H1 (cell line): Measurements from ENCODE around the gene DIPK2A. TPM values are rescaled to one million over a fixed set of nuclear protein-coding genes. Genes with fewer than 3 reads are reported as not detected.

ENCODE experiments used
- CTCF ChIA-PET: fragments of 300-600 bp; sonication (Branson Sonifier 250); formaldehyde crosslinking; loops from one replicate; lab custom pipeline; 2021; ENCODE audit not compliant: partially characterized antibody; lab: Charles Lee
- POLR2A ChIA-PET: fragments of 300-600 bp; sonication (Branson Sonifier 250); formaldehyde crosslinking; loops from one replicate; lab custom pipeline; 2021; ENCODE audit warnings: inconsistent platforms; ENCODE audit not compliant: partially characterized antibody; lab: Charles Lee
- DNase-seq, 2 experiments: peaks; one replicate each; pipeline versions ENCODE4 v3.0.0 to v3.0.0-alpha.2; 2010 to 2022; ENCODE audit warnings: low spot score in 2 of 2, low read depth in 1 of 2, mixed read lengths in 1 of 2
- FAIRE-seq: peaks from 2 replicates; lab custom pipeline; 2011; peaks lifted over from hg19 to GRCh38; lab: Jason Lieb, UNC
- H2AFZ ChIP-seq: 2 replicates; pipeline ENCODE4 v1.8.1; 2012; ENCODE audit warnings: low read length, inconsistent platforms
- H2AK5ac ChIP-seq: 2 replicates; pipeline ENCODE4 v1.6.1; 2013; ENCODE audit warnings: low read depth, low read length
- H2BK120ac ChIP-seq: replicated peaks from 2 replicates; pipeline ENCODE3; 2013; ENCODE audit warnings: low read depth, low read length, inconsistent platforms
- H2BK12ac ChIP-seq: 2 replicates; pipeline ENCODE4 v1.6.1; 2013; ENCODE audit warnings: low read depth, low read length
- H2BK15ac ChIP-seq: 2 replicates; pipeline ENCODE4 v1.6.1; 2013; ENCODE audit warnings: low read length
- H2BK20ac ChIP-seq: 2 replicates; pipeline ENCODE4 v1.6.1; 2013; ENCODE audit warnings: low read length
- H2BK5ac ChIP-seq: 2 replicates; pipeline ENCODE4 v1.6.1; 2013; ENCODE audit warnings: low read depth, low read length
- H3K14ac ChIP-seq: 2 replicates; pipeline ENCODE4 v1.6.1; 2013; ENCODE audit warnings: inconsistent platforms; ENCODE audit not compliant: insufficient read length
- H3K18ac ChIP-seq: 2 replicates; pipeline ENCODE4 v1.6.1; 2013; ENCODE audit warnings: low read length; ENCODE audit errors: extremely low read depth
- H3K23ac ChIP-seq: 2 replicates; pipeline ENCODE4 v1.6.1; 2013; ENCODE audit warnings: inconsistent platforms; ENCODE audit not compliant: insufficient read length
- H3K23me2 ChIP-seq: 2 replicates; pipeline ENCODE4 v1.6.1; 2013; ENCODE audit warnings: low read depth, low read length
- H3K27ac ChIP-seq: 2 replicates; pipeline ENCODE4 v1.6.1; 2011; ENCODE audit warnings: low read depth, low read length, inconsistent platforms
- H3K27me3 ChIP-seq, 4 experiments: replicated peaks in 1 of 4; 1 replicate in 1 of 4; 2 replicates in 3 of 4; pipeline versions ENCODE4 v1.6.1 to v1.8.1; 2011 to 2013; ENCODE audit warnings: low read length in 3 of 4, mild to moderate bottlenecking in 3 of 4, inconsistent platforms in 2 of 4, mixed read lengths in 2 of 4, moderate library complexity in 1 of 4; ENCODE audit not compliant: control insufficient read depth in 3 of 4, insufficient read depth in 3 of 4; ENCODE audit errors: extremely low read depth in 1 of 4
- H3K36me3 ChIP-seq, 4 experiments: 2 replicates each; pipeline versions ENCODE4 v1.6.1 to v1.8.1; 2011 to 2013; ENCODE audit warnings: mild to moderate bottlenecking in 4 of 4, low read length in 3 of 4, moderate library complexity in 2 of 4, control low read depth in 1 of 4, inconsistent platforms in 1 of 4; ENCODE audit not compliant: insufficient read depth in 4 of 4, control insufficient read depth in 2 of 4
- H3K4ac ChIP-seq: replicated peaks from 2 replicates; pipeline ENCODE3; 2013; ENCODE audit warnings: low read length, low read depth, mixed read lengths, inconsistent platforms; ENCODE audit not compliant: insufficient read length
- H3K4me1 ChIP-seq, 4 experiments: replicated peaks in 1 of 4; 1 replicate in 1 of 4; 2 replicates in 3 of 4; pipeline versions ENCODE4 v1.6.1 to v1.8.1; 2011 to 2013; ENCODE audit warnings: low read length in 3 of 4, inconsistent platforms in 2 of 4, mixed read lengths in 1 of 4; ENCODE audit not compliant: insufficient read depth in 4 of 4, control insufficient read depth in 3 of 4
- H3K4me2 ChIP-seq, 2 experiments: 2 replicates each; pipeline versions ENCODE4 v1.6.1 to v1.8.1; 2011 to 2013; ENCODE audit warnings: low read depth in 2 of 2, low read length in 2 of 2, control low read depth in 1 of 2, inconsistent platforms in 1 of 2, mild to moderate bottlenecking in 1 of 2; ENCODE audit not compliant: insufficient read depth in 1 of 2
- H3K4me3 ChIP-seq, 4 experiments: fragments of 200-600, 300-600 bp in 1 of 4; sonication (generic), shearing (Covaris generic), sonication (Bioruptor Twin) in 1 of 4; 2 replicates each; pipeline versions ENCODE4 v1.5.1 to v1.8.1; 2011 to 2016; ENCODE audit warnings: low read length in 4 of 4, low read depth in 3 of 4, control low read depth in 2 of 4, inconsistent platforms in 2 of 4, mild to moderate bottlenecking in 2 of 4, mixed read lengths in 1 of 4, moderate library complexity in 1 of 4; ENCODE audit not compliant: insufficient read depth in 2 of 4; ENCODE audit errors: extremely low read depth in 1 of 4
- H3K56ac ChIP-seq: replicated peaks from 2 replicates; pipeline ENCODE3; 2013; ENCODE audit warnings: low read depth, mild to moderate bottlenecking, mixed read lengths, low read length, inconsistent platforms; ENCODE audit not compliant: insufficient read length
- H3K79me1 ChIP-seq: 2 replicates; pipeline ENCODE4 v1.6.1; 2013; ENCODE audit warnings: low read depth, low read length, control low read depth
- H3K79me2 ChIP-seq, 2 experiments: 2 replicates each; pipeline versions ENCODE4 v1.6.1 to v1.8.1; 2012 to 2013; ENCODE audit warnings: low read length in 2 of 2, mild to moderate bottlenecking in 2 of 2, inconsistent platforms in 1 of 2; ENCODE audit not compliant: insufficient read depth in 2 of 2, control insufficient read depth in 1 of 2
- H3K9ac ChIP-seq, 4 experiments: replicated peaks in 1 of 4; 1 replicate in 1 of 4; 2 replicates in 3 of 4; pipeline versions ENCODE4 v1.6.1 to v1.8.1; 2011 to 2013; ENCODE audit warnings: low read depth in 3 of 4, low read length in 3 of 4, control low read depth in 2 of 4, mild to moderate bottlenecking in 2 of 4, moderate library complexity in 2 of 4, inconsistent platforms in 1 of 4; ENCODE audit errors: extremely low read depth in 1 of 4
- H3K9me3 ChIP-seq, 2 experiments: 2 replicates each; pipeline versions ENCODE4 v1.6.1 to v1.8.1; 2012 to 2013; ENCODE audit warnings: mild to moderate bottlenecking in 2 of 2, moderate library complexity in 2 of 2, control low read depth in 1 of 2, inconsistent platforms in 1 of 2, low read depth in 1 of 2, low read length in 1 of 2, mixed read lengths in 1 of 2; ENCODE audit not compliant: insufficient read depth in 2 of 2
- H4K20me1 ChIP-seq, 2 experiments: replicated peaks in 1 of 2; 2 replicates each; pipeline versions ENCODE3 to v1.8.1; 2011 to 2013; ENCODE audit warnings: inconsistent platforms in 2 of 2, low read length in 2 of 2, mild to moderate bottlenecking in 1 of 2; ENCODE audit not compliant: insufficient read depth in 2 of 2, control insufficient read depth in 1 of 2
- H4K5ac ChIP-seq: 2 replicates; pipeline ENCODE4 v1.6.1; 2013; ENCODE audit warnings: low read length, low read depth, mixed read lengths, inconsistent platforms; ENCODE audit not compliant: insufficient read length
- H4K8ac ChIP-seq: 2 replicates; pipeline ENCODE4 v1.8.0; 2013; ENCODE audit warnings: mild to moderate bottlenecking, moderate library complexity, low read length, inconsistent platforms; ENCODE audit not compliant: insufficient read depth; ENCODE audit errors: extremely low read depth
- H4K91ac ChIP-seq: replicated peaks from 2 replicates; pipeline ENCODE3; 2013; ENCODE audit warnings: low read length, mixed read lengths, inconsistent platforms; ENCODE audit not compliant: insufficient read length
- BRCA1 ChIP-seq: IDR thresholded peaks from 2 replicates; pipeline ENCODE4 v1.6.1; 2012; ENCODE audit warnings: low read depth, low read length, improper control_type of control experiment
- GABPA ChIP-seq: IDR thresholded peaks from 2 replicates; pipeline ENCODE4 v1.6.1; 2011; ENCODE audit warnings: mild to moderate bottlenecking, low read length, moderate library complexity, borderline replicate concordance; ENCODE audit not compliant: insufficient read depth
- GTF2F1 ChIP-seq: IDR thresholded peaks from 2 replicates; pipeline ENCODE4 v1.6.1; 2012; ENCODE audit warnings: low read depth, low read length, improper control_type of control experiment, borderline replicate concordance
- KDM1A ChIP-seq: fragments of 200-600, 300-600 bp; sonication (generic); IDR thresholded peaks from 2 replicates; pipeline ENCODE4 v1.7.1; 2016; ENCODE audit warnings: mild to moderate bottlenecking, low read length, borderline replicate concordance
- RAD21 ChIP-seq, 2 experiments: IDR thresholded peaks in 1 of 2; conservative IDR thresholded peaks in 1 of 2; 2 replicates each; pipeline ENCODE4 v1.6.1; 2011; ENCODE audit warnings: low read depth in 2 of 2, low read length in 2 of 2, improper control_type of control experiment in 1 of 2, inconsistent platforms in 1 of 2, mild to moderate bottlenecking in 1 of 2, moderate library complexity in 1 of 2
- WGBS, 2 experiments: shearing (Covaris generic) in 1 of 2; methylation state at CpG; one replicate each; pipeline versions ENCODE4 v1.1.6 to v1.1.7; 2013 to 2015; ENCODE audit warnings: low lambda C conversion rate in 2 of 2, mixed read lengths in 2 of 2, inconsistent platforms in 1 of 2, low coverage in 1 of 2, missing lambda C conversion rate in 1 of 2; ENCODE audit not compliant: insufficient replicate concordance in 2 of 2, insufficient coverage in 1 of 2, insufficient read length in 1 of 2; ENCODE audit errors: extremely low coverage in 1 of 2, missing lambda C conversion rate in 1 of 2; 5-methylcytosine and 5-hydroxymethylcytosine counted together
- polyA plus RNA-seq, 7 experiments: library from polyadenylated mRNA; depleted of rRNA in 3 of 7; stranded (reverse) in 5 of 7; unstranded in 2 of 7; fragments of >200 nt in 5 of 7; fragments of 200-250 nt in 2 of 7; gene quantifications; 1 replicate in 5 of 7; 2 replicates in 1 of 7; 4 replicates in 1 of 7; pipeline versions ENCODE4 v1.2.1 to v1.2.3, GENCODE V29; 2011 to 2013; ENCODE audit warnings: missing spikeins in 2 of 7, mixed read lengths in 2 of 7
- total RNA-seq: library from RNA; stranded (reverse); fragmentation: NEBNext Ultra II Directional; extraction: Animal tissue kit (Norgen Biotek cat#: 25700); gene quantifications from 2 replicates; pipeline ENCODE4 v1.2.1, GENCODE V29; 2021
- TF ChIP-seq, protein P1 (sequence below), 3 experiments: IDR thresholded peaks; 1 replicate in 2 of 3; 2 replicates in 1 of 3; pipeline versions ENCODE4 v1.5.1 to v1.6.1; 2011; ENCODE audit warnings: low read length in 3 of 3, mild to moderate bottlenecking in 3 of 3, inconsistent platforms in 2 of 3, low read depth in 1 of 3, moderate library complexity in 1 of 3; ENCODE audit not compliant: insufficient read depth in 1 of 3; ENCODE audit errors: control extremely low read depth in 1 of 3
- TF ChIP-seq, protein P2 (sequence below): IDR thresholded peaks from 2 replicates; pipeline ENCODE4 v1.6.1; 2012; ENCODE audit warnings: low read length, inconsistent platforms

DIPK2A gene
- total and polyA plus RNA-seq, 2 of the 8 experiments (the other 6 are each of a cell fraction or from before 2014, with no cell fraction given) = 18.4 to 28.7 TPM

DNA sequence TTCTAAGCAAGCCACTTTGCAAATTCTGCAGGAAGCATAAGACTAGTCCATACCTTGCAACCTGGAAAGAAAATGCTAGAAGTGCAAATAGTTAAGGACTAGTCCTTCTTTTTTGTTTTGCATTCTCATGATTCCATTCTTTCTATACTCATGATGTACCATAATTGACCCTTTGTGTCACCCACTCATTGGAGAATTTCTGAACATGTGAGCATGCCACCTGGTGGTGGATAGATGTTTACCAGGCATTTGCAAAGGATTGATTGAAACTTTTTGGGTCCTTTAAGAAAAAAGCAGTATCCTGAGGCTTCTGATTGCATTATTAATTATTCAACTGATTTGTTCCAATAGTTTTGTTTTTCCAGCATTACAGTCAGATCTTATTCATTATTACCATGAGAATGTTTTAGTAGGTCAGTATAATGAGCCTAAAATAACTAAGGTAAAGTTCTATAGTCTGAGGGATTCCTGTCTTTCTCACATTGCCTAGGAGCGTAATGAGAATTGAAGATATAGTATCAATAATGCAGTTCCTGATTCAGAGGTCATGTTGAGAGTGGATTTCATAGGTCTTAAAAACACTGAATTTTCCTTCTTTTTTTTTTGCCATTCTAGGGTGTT, 20.2 kb upstream of the DIPK2A start:
- Histone ChIP-seq H4K8ac (no peak overlapping the region), H3K9ac (no peak overlapping the region), H4K5ac (no peak overlapping the region), H3K18ac (no peak overlapping the region), H3K27ac (no peak overlapping the region), H2BK20ac (no peak overlapping the region), H2BK12ac (no peak overlapping the region), H3K36me3 (no peaks in the 10 kb centered on the region), H3K9me3 (no peaks in the 10 kb centered on the region), H2AFZ (no peak overlapping the region), H3K79me1 (no peaks in the 10 kb centered on the region), H3K23ac (no peak overlapping the region), H2BK120ac (no peak overlapping the region), H3K79me2 (no peaks in the 10 kb centered on the region), H2BK5ac (no peak overlapping the region), H2AK5ac (no peak overlapping the region), H4K20me1 (no peaks in the 10 kb centered on the region), H3K27me3 (no peaks in the 10 kb centered on the region), H3K4me1 (no peaks in the 10 kb centered on the region), H3K4me2 (no peak overlapping the region), H3K23me2 (no peaks in the 10 kb centered on the region), H2BK15ac (no peak overlapping the region), H4K91ac (no peak overlapping the region), H3K4me3 (no peak overlapping the region), H3K56ac (no peak overlapping the region), H3K4ac (no peak overlapping the region), H3K14ac (no peak overlapping the region)
- DNase-seq (no peak), FAIRE-seq (peak; percentile 84)
- 95% methylated on average over 1 of the region's 1 CpG; no CpG with 5 or more reads in 1 of the 2 experiments for WGBS, 2 experiments
- ChIA-PET POLR2A (no interaction called here), CTCF (interaction anchor here (0.9 to 1.6 kb wide), 6 partner anchors 14 to 65 kb away, joined by 3 to 8 read pairs (median 4); no protein-coding TSS in a partner anchor)
- TF ChIP-seq, protein P1, sequence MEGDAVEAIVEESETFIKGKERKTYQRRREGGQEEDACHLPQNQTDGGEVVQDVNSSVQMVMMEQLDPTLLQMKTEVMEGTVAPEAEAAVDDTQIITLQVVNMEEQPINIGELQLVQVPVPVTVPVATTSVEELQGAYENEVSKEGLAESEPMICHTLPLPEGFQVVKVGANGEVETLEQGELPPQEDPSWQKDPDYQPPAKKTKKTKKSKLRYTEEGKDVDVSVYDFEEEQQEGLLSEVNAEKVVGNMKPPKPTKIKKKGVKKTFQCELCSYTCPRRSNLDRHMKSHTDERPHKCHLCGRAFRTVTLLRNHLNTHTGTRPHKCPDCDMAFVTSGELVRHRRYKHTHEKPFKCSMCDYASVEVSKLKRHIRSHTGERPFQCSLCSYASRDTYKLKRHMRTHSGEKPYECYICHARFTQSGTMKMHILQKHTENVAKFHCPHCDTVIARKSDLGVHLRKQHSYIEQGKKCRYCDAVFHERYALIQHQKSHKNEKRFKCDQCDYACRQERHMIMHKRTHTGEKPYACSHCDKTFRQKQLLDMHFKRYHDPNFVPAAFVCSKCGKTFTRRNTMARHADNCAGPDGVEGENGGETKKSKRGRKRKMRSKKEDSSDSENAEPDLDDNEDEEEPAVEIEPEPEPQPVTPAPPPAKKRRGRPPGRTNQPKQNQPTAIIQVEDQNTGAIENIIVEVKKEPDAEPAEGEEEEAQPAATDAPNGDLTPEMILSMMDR (IDR thresholded peaks at IDR 0.05; ENCODE audit: control extremely low read depth in 1 of 3, insufficient read depth in 1 of 3, low read depth in 1 of 3, low read length in 3 of 3) = peak in 2 of 3 experiments; percentile 56 to 57; a peak in 3 of 4 replicates
- TF ChIP-seq, protein P2, sequence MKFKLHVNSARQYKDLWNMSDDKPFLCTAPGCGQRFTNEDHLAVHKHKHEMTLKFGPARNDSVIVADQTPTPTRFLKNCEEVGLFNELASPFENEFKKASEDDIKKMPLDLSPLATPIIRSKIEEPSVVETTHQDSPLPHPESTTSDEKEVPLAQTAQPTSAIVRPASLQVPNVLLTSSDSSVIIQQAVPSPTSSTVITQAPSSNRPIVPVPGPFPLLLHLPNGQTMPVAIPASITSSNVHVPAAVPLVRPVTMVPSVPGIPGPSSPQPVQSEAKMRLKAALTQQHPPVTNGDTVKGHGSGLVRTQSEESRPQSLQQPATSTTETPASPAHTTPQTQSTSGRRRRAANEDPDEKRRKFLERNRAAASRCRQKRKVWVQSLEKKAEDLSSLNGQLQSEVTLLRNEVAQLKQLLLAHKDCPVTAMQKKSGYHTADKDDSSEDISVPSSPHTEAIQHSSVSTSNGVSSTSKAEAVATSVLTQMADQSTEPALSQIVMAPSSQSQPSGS = no peak
- no peak for TF ChIP-seq KDM1A
- no peak for TF ChIP-seq GTF2F1
- peak; percentile 56 to 59 for TF ChIP-seq RAD21 (IDR thresholded peaks at IDR 0.05 in 1 of 2, conservative IDR thresholded peaks at IDR 0.05 in 1 of 2; ENCODE audit: low read depth in 2 of 2, low read length in 2 of 2)
- no peak for TF ChIP-seq GABPA
- no peak for TF ChIP-seq BRCA1
